Central memory CD8-positive, alpha-beta T cell (primary cell): ENCODE results near the gene B3GNT3.

Source experiments
- ATAC-seq: fragments of 150-1000 bp; cut with Tn5 transposase; replicated peaks from 2 replicates; pipeline ENCODE4 v1.10.0; 2022; ENCODE audit warnings: mild to moderate bottlenecking, moderate FRiP score, moderate number of reproducible peaks; ENCODE audit not compliant: poor library complexity, severe bottlenecking; ENCODE audit errors: extremely low read depth
- DNase-seq, 2 donors: peaks; one replicate each; pipeline ENCODE4 v3.0.0; 2021; ENCODE audit warnings: low spot score in 2 of 2
- H3K27ac Mint-ChIP-seq: one replicate; pipeline ENCODE4 v1.8.0; 2022; ENCODE audit warnings: low read depth, mild to moderate bottlenecking, moderate library complexity, mixed read lengths
- H3K27me3 Mint-ChIP-seq: one replicate; pipeline ENCODE4 v1.8.0; 2022; ENCODE audit warnings: mixed read lengths
- H3K36me3 Mint-ChIP-seq: one replicate; pipeline ENCODE4 v1.8.0; 2022; ENCODE audit warnings: mild to moderate bottlenecking, moderate library complexity, mixed read lengths; ENCODE audit not compliant: insufficient read depth
- H3K4me1 Mint-ChIP-seq: one replicate; pipeline ENCODE4 v1.8.0; 2022; ENCODE audit warnings: mixed read lengths
- H3K4me3 Mint-ChIP-seq: one replicate; pipeline ENCODE4 v1.8.0; 2022; ENCODE audit warnings: mild to moderate bottlenecking, moderate library complexity, mixed read lengths
- H3K9me3 Mint-ChIP-seq: one replicate; pipeline ENCODE4 v1.8.0; 2022; ENCODE audit warnings: mixed read lengths

Gene B3GNT3

DNA sequence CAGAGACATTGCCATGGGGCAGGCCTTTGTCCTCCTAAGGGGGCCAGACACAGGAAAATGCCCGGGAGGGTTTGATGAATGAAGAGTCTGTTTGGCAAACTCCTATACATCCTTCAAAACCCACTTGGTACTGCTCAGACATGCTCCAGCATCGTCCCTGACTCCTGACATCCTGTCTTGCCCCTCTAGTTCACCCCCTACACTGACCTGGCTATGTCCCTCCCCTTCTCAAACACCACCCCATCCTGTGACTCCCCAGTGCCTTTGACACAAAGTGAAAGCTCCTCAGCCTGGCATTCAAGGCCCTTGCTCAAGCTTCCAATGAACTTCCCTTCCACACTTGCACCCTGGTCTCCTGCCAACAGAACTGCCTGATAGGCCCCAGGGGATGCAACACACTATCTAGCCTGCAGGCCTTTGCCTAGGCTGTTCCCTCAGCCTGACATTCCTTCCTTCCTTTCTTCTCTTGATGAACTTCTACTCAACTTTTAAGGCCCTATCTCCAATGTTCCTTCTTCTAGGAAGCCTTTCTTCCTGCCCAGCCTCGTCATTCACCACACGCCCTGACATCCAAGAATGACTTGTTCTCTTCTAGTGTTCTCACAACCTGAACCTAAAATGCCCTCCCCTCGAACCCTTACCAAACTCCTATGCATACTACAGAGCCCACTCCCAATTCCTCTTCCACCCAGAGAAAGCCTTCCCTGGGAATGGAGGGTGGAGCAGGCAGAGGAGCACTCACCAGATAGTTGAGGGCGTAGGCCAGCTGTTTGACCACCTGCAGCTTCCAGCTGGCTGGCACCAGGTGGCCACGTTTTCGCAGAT lies 40.5 kb downstream of the B3GNT3 start:
- no peaks in the 10 kb centered on the region for H3K27me3 Mint-ChIP-seq
- DNase-seq (no peak), ATAC-seq (no peak)
- peaks cover 64% of the 10 kb centered on the region for H3K36me3 Mint-ChIP-seq
- H3K4me1 Mint-ChIP-seq: peaks cover 19% of the 10 kb centered on the region
- no peaks in the 10 kb centered on the region for H3K9me3 Mint-ChIP-seq
- peak overlapping the region; percentile 79 for H3K27ac Mint-ChIP-seq
- no peak overlapping the region for H3K4me3 Mint-ChIP-seq

DNA sequence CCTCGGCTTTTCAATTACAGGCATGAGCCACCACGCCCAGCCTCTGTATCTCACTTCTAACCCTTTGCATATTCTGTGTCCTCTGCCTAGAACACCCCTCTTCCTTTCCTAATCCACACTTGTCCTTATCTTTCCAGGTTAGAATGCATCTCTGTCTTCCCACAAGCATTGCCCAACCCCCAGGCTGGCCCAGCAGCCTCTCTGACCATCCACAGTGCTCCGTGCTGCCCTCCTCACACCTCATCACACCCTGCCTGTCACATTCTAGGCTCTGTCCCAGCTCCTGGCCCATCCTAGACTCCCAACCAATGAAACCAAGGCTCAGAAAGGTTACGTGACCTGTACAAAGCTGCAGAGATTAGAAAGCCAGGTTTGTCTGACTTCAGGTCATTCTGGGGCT lies 41.6 kb downstream of the B3GNT3 start:
- Mint-ChIP-seq H3K4me1 (peaks cover 23% of the 10 kb centered on the region), H3K4me3 (no peak overlapping the region), H3K9me3 (no peaks in the 10 kb centered on the region), H3K36me3 (peaks cover 64% of the 10 kb centered on the region), H3K27ac (peak overlapping the region; percentile 79), H3K27me3 (no peaks in the 10 kb centered on the region)
- ATAC-seq: no peak
- no peak for DNase-seq

DNA sequence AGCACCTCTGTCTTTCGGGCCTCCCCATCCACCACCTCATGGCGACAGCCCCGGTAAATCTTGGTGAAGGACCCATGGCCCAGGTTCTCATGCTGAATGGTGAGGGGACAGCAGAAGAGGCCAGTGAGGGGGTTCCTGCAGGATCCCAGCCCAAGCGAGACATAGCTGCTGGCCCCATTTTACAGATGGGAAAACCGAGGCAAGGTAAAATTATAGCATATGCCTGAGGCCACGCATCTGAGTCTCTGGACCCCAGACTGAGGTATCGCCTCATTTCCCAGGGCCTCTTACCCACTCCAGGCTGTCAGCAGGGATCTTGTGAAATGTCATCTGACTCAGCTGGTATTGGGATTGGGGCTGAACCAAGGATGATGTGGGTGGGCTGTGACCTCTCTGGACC lies 43.0 kb downstream of the B3GNT3 start:
- Mint-ChIP-seq H3K4me3 (no peak overlapping the region), H3K9me3 (no peaks in the 10 kb centered on the region), H3K36me3 (peaks cover 59% of the 10 kb centered on the region), H3K27me3 (no peaks in the 10 kb centered on the region), H3K4me1 (peaks cover 23% of the 10 kb centered on the region), H3K27ac (no peak overlapping the region)
- no peak for ATAC-seq
- DNase-seq: no peak

DNA sequence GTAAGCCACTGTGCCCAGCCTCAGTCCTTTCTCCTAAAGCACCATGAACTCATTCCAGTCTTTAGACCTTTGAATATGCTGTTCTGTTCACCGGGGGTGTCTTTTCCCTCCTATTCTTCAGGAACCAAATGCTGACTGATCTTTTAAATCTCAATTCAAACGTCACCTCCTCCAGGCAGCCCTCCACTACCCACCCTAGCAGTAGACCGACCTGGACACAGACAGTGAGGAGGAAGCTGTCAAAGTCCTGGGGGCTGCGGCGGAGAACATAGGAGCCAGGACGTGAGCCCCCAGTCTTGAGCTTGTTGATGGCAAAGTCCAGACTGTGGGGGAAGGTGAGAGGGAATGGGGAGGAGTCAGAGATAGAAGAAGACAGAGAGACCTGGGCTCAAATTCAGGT lies 45.1 kb downstream of the B3GNT3 start:
- no peaks in the 10 kb centered on the region for H3K27me3 Mint-ChIP-seq
- H3K4me1 Mint-ChIP-seq: peaks cover 40% of the 10 kb centered on the region
- DNase-seq (no peak), ATAC-seq (no peak)
- peak overlapping the region; percentile 55 for H3K27ac Mint-ChIP-seq
- H3K4me3 Mint-ChIP-seq: no peak overlapping the region
- H3K36me3 Mint-ChIP-seq: peaks cover 61% of the 10 kb centered on the region
- no peaks in the 10 kb centered on the region for H3K9me3 Mint-ChIP-seq

DNA sequence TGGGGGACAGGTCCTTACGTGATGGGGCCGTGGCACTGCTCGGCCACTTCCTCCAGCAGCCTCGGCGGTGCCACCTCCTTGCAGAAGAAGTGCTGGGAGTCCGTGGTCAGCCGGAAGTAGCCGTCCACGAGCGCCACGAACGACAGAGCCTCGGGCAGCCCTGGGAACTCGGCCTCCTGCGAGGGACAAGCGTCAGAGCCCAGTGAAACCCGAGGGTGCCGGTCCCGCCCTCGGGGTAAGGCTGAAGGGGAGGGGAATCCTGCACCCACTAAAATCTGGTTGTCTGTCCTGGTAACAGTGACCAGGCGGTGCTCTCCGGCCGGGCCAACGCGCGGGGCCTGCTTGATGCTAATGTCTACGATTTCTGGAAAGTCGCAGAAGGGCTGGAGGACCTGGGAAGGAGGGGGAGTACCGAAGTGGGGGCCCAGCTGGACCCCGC lies 46.5 kb downstream of the B3GNT3 start:
- DNase-seq: no peak

DNA sequence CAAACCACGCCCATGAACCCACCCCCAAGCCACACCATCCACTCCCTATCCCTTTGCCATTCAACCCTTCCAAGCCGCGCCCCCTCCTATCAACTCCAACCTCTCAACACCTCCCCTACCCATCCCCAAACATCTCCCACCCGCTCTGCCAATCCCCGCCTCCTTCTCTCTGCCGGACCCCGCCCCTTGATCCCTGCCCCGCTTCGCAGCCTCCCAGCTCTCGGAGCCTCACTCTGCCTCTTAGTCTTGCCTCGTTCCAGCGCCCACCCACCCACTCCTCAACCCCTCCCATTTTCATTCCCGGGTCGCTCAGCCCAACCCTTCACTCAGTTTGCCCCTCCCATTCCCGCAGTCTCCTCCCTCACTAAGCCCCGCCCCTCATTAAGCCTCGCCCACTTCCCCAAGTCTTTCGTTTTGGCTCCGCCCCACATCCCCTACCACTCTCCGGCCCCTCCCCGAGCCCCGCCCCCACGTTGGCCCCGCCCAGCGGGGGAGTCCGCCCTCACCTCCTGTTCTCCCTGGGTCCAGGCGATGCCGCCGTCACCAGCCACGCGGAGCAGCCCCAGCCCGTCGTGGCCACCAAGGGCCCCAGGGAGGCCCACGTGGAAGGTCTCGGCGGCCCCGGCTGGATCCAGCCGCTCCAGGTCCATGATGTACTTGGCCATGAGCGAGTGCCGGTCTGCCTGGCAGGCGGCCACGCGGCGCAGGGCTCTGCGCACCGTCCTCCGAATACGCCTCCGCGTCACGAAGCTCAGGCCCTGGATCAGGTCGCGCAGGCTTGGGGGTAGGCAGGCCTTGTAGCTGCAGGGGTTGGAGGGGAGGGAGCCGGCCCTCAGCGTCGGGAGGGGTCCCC lies 47.1 kb downstream of the B3GNT3 start:
- Mint-ChIP-seq H3K9me3 (no peaks in the 10 kb centered on the region), H3K27me3 (no peaks in the 10 kb centered on the region), H3K4me3 (no peak overlapping the region), H3K36me3 (peaks cover 54% of the 10 kb centered on the region), H3K4me1 (peaks cover 42% of the 10 kb centered on the region), H3K27ac (no peak overlapping the region)
- no peak for ATAC-seq
- no peak for DNase-seq

More for the DNA sequence above, 46.5 kb downstream of the B3GNT3 start:
- Mint-ChIP-seq H3K9me3 (no peaks in the 10 kb centered on the region), H3K4me3 (no peak overlapping the region), H3K36me3 (peaks cover 57% of the 10 kb centered on the region), H3K4me1 (peaks cover 40% of the 10 kb centered on the region), H3K27me3 (no peaks in the 10 kb centered on the region), H3K27ac (peak overlapping the region; percentile 83)
- ATAC-seq: no peak

DNA sequence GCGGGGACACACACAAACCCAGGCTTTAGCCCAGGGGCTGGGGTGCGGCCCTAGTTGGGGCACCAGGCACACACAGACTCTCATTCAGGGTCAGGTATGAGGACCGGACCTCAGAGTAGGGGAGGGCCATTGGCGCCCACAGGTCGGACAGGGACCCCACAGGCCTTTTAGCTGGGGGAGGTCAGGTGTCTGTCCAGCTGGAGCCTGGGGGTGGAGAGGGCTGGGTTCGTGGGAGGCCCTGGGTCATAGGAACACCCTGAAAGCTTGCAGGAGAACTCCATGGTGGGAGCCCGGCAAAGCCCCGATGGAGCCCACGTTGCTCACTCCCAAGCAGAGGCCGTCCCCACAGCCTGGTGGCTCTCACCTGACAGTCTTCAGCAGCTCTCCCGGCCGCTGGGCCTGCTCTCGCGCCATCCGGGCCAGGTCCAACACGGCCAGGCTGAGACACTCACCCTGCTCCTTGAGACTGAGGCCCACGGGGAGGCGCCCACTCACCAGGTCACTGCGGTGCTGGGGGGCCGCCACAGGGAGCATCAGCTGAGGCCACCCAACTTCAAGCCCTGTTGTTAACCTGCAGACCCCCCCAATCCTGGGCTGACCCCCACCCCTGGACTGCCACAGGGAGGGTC lies 47.8 kb downstream of the B3GNT3 start:
- peak overlapping the region; percentile 94 for H3K27ac Mint-ChIP-seq
- peaks cover 49% of the 10 kb centered on the region for H3K36me3 Mint-ChIP-seq
- no peak for DNase-seq
- H3K27me3 Mint-ChIP-seq: no peaks in the 10 kb centered on the region
- H3K4me1 Mint-ChIP-seq: peaks cover 42% of the 10 kb centered on the region
- no peaks in the 10 kb centered on the region for H3K9me3 Mint-ChIP-seq
- no peak for ATAC-seq
- no peak overlapping the region for H3K4me3 Mint-ChIP-seq

DNA sequence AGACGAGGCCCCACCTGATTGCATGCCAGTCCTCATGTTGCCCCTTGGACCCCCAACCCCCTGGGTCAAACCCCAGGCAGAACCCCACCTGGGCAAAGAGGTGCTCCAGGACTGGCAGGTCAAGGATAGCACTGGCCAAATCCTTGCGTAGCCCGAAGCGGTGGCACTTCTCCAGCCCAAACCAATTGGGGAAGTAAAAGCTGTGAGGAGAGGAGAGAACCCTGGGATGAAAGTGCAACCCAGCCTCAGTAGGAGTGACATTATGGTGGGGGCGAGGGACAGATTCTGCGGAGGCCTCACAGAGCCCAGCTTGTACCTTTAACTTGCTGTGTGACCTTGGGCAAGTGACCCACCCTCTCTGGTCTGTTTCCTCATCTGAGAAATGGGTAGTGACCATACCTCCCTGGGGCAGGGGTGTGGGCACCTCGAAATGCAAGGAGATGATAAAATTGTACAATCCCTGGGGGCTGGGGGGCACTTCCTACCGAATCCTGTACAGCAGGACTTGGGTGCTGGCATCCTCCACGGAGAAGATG lies 48.4 kb downstream of the B3GNT3 start:
- ATAC-seq: no peak
- DNase-seq: no peak
- Mint-ChIP-seq H3K27me3 (no peaks in the 10 kb centered on the region), H3K9me3 (no peaks in the 10 kb centered on the region), H3K36me3 (peaks cover 44% of the 10 kb centered on the region), H3K4me1 (peaks cover 45% of the 10 kb centered on the region), H3K4me3 (no peak overlapping the region), H3K27ac (peak overlapping the region; percentile 94)

DNA sequence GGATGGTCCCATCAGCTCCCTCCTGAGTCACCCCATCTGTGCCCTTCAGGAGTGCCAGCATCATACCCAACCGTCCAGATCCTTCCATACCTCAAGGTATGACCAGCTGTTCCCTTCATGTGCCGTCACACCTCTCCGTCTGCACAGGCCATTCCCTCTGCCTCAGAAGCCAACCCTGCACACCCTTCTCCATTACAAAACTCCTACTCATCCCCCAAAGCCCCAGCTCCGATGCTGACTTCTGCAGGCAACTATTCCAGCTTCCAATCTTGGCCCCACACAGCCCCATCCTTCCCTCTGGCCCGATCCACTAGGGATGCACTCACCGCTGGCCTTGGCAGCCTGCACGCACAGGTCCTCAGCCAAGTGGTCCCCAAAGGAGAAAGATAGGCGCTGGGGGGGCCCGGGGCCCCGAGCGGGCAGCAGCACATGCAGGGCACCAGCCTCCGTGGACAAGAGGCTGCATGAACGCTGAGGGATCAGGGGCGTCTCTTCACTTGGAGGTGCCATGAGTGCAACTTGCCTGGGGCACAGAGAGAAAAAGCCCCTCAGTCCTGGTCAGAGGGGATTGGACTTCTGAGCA lies 49.1 kb downstream of the B3GNT3 start:
- Mint-ChIP-seq H3K36me3 (peaks cover 39% of the 10 kb centered on the region), H3K27me3 (no peaks in the 10 kb centered on the region), H3K4me1 (peaks cover 51% of the 10 kb centered on the region), H3K27ac (peak overlapping the region; percentile 94), H3K4me3 (peak overlapping the region; percentile 86), H3K9me3 (no peaks in the 10 kb centered on the region)
- DNase-seq (no peak), ATAC-seq (no peak)

DNA sequence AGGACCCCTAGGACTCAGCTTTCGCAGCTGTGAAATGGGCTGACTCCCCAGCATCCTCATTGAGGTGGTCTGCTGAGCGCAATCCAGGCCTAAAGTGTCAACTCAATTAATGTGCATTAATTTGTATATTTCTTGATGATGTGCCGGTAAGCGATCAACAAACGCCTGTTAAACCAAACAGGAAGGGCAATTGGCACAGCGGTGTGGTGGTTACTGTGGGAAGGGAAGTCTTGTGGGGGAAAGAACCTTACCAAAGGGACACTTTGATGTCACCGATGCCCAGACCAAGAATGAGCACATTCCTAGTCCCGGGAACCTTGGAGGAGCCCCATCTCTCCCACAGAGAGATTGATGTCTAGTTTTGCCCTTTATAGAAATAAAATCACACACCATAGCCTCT lies 51.2 kb downstream of the B3GNT3 start:
- no peaks in the 10 kb centered on the region for H3K27me3 Mint-ChIP-seq
- no peaks in the 10 kb centered on the region for H3K9me3 Mint-ChIP-seq
- H3K4me1 Mint-ChIP-seq: peaks cover 63% of the 10 kb centered on the region
- peak overlapping the region; percentile 86 for H3K4me3 Mint-ChIP-seq
- H3K36me3 Mint-ChIP-seq: peaks cover 27% of the 10 kb centered on the region
- DNase-seq (peak in 1 of 2 donors; percentile 32), ATAC-seq (peak; percentile 13)
- peak overlapping the region; percentile 94 for H3K27ac Mint-ChIP-seq

DNA sequence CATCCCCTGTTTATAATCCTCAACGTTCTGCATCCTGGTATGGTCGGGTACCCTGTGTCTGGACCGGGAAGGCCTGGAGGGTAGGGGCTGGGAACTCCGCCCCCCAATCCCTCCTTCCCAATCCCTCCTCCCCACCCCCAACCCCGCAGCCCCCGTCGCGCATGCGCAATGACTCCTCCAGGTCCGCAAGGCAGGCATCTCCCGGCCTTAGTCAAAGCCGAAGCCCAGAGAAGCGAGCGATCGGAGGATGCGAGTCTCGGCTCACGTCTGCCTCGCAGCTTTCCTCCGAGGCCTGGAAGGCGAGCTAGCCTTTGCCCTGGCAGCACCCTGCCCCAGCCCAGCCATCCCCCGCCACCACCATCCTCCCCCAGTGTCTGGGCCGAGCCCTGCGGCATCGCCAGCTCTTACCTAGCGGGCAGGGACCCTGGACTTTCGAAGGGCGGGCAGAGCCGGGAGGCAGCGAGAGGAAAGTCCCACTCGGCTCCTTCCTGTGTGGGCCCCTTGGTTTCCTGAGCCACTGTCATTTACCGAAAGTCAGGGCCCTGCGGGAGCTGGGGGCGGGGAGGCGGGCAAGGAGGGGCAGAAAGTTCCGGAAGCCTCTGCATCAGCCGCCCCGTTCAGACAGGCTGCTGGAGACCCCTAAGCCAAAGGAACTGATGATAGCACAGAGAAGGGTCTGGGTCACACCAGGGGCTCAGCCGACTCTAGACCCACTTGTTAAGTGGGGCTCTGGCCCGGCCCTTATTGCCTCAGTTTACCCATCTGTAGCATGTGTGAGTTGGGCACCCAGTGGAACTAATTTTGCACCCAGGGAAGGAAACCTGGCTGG lies 52.8 kb downstream of the B3GNT3 start, which contains the start of gene JAK3:
Gene JAK3 (minus strand): TSS at position 445 of the 829 bp plus-strand sequence. CDS start 3,565 bp downstream, outside the sequence.
- Mint-ChIP-seq H3K4me1 (peaks cover 70% of the 10 kb centered on the region), H3K4me3 (peak within 1 kb of the TSS; percentile 86), H3K27me3 (no peaks in the 10 kb centered on the region), H3K36me3 (peaks cover 21% of the 10 kb centered on the region), H3K27ac (peak within 1 kb of the TSS; percentile 94), H3K9me3 (no peaks in the 10 kb centered on the region)
- peak; percentile 60 to 77 for DNase-seq
- ATAC-seq: peak; percentile 78
